SJCRH30 (cell line): ENCODE results near the gene ZNF554. TPM values are rescaled to one million over a fixed set of nuclear protein-coding genes. Genes with fewer than 3 reads are reported as not detected.
"Not testable (repeated sequence)": the region's sequence is repeated elsewhere in the genome, so short reads cannot be mapped to it uniquely, and the experiment has no call there.

ENCODE experiments used
- DNase-seq, 2 experiments: peaks; one replicate each; pipeline ENCODE4 v3.0.0-alpha.2; 2015 to 2020
- H3K27ac ChIP-seq: fragments of 250-450 bp; sonication (Bioruptor Pico); 2 replicates; pipeline ENCODE4 v1.5.1; 2020; ENCODE audit warnings: mild to moderate bottlenecking, moderate library complexity
- H3K27me3 ChIP-seq: fragments of 250-450 bp; sonication (Bioruptor Pico); 2 replicates; pipeline ENCODE4 v1.5.1; 2020; ENCODE audit warnings: mild to moderate bottlenecking, moderate library complexity
- H3K36me3 ChIP-seq: fragments of 250-450 bp; sonication (Bioruptor Pico); 2 replicates; pipeline ENCODE4 v1.5.1; 2020; ENCODE audit warnings: mild to moderate bottlenecking, moderate library complexity
- H3K4me1 ChIP-seq: fragments of 250-450 bp; sonication (Bioruptor Pico); 2 replicates; pipeline ENCODE4 v1.5.1; 2020; ENCODE audit warnings: mild to moderate bottlenecking, moderate library complexity
- H3K4me3 ChIP-seq: fragments of 250-450 bp; sonication (Bioruptor Pico); 2 replicates; pipeline ENCODE4 v1.5.1; 2020; ENCODE audit warnings: mild to moderate bottlenecking, moderate library complexity
- H3K9me3 ChIP-seq: fragments of 250-450 bp; sonication (Bioruptor Pico); replicated peaks from 2 replicates; pipeline ENCODE4 v1.5.1; 2020; ENCODE audit warnings: mild to moderate bottlenecking, moderate library complexity
- total RNA-seq: library from RNA; depleted of rRNA; stranded (reverse); fragments of >200 nt; shearing (Covaris generic); gene quantifications from 2 replicates; pipeline ENCODE4 v1.2.3, GENCODE V29; 2014

ZNF554 gene
- total RNA-seq, 1 experiment from 2014 or later = 1.6 TPM

DNA sequence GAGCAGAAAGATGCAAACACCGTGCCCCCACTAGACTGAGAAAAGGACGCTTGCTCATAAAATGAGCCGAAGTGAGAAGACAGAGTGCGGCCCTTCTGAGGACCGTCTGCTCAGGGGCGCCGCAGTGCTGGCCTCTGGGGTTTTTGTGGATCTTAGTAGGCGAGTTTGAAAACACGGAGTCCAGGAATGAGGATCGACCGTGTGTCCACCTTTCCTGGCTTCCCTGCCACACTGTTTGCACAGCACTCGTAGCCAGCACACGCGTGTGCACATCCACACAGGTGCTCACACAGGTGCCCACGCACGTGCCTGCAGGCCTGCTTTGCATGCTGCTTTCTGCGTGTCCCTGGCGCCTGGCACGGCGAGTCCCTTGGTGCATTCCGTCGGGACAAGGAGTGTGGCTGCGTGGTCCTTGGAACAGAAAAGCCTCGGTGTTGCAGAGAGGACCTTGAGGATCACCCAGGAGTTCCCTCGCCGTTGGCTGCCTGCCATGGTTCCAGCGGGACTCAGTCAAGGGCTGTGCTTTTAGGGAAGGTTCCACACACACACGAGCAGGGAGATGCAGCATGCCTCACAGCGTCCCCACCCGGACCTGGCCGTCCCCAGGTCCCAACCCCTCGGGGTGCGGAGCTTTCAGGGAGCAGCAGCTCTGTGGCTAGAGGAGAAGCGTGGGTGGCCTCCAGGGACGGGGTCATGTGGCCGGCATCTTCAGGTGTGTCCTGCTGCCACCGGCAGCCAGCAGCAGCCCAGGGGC lies 10.1 kb upstream of the ZNF554 start:
- no peak overlapping the region for H3K27ac ChIP-seq
- no peaks in the 10 kb centered on the region for H3K9me3 ChIP-seq
- H3K27me3 ChIP-seq = no peaks in the 10 kb centered on the region
- H3K36me3 ChIP-seq = peaks cover 54% of the 10 kb centered on the region
- DNase-seq = no peak
- no peak overlapping the region for H3K4me3 ChIP-seq
- H3K4me1 ChIP-seq = no peaks in the 10 kb centered on the region

DNA sequence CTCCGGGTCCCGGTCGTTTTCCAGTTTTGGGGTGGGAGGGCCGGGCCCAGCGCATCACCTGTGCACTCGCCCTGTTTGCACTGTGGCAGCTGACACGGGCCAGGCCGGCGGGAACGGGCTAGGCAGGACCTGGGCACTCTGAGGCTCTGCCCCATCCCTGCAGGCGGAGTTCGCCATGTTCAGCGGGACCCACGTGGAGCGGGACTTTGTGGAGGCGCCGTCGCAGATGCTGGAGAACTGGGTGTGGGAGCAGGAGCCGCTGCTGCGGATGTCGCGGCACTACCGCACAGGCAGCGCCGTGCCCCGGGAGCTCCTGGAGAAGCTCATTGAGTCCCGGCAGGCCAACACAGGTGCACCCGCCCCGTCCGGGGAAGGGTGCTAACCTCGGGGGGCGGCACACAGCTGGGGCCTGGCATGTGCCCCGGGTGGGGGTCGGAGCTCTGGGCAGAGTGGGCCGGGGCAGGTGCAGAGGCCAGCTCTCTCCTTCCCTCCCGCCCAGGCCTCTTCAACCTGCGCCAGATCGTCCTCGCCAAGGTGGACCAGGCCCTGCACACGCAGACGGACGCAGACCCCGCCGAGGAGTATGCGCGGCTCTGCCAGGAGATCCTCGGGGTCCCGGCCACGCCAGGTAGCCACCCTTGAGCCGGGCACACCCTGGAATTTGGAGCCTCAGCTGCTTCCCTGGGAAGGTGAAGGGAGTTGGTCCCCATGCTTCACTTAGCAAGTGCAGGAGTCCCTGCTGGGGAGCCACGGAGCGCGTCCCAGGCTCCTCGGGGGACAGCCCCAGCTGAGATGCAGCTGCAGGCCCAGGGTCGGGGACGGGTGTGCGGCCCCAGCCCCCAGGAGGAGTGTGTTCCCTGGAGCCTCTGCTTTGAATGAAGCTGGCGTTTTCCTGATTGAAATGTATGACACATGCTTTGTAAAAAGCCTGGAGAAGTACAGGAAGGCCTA lies 9.3 kb upstream of the ZNF554 start:
- no peak for DNase-seq
- peaks cover 46% of the 10 kb centered on the region for H3K36me3 ChIP-seq

DNA sequence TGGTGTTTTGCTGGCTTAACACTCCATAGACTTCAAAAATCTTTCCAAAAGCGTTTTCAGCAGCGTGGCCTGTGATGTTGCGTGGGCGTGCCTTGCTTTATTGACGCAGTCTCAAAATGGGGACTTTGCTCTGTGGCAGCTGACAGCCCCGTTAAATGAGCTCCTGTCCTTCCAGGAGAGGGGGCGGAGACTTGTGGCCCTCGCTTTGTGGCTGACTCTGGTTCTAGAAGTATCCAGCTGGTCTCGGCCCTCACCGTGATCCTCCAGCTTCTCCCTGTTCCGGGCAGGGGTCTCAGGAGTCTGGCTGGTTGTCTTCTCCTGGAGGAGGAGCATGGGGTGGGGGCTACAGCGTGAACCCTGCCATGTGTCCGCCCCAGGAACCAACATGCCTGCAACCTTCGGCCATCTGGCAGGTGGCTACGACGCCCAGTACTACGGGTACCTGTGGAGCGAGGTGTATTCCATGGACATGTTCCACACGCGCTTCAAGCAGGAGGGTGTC lies 8.4 kb upstream of the ZNF554 start:
- DNase-seq = no peak
- Histone ChIP-seq H3K4me3 (no peak overlapping the region), H3K27me3 (no peaks in the 10 kb centered on the region), H3K27ac (no peak overlapping the region), H3K4me1 (no peaks in the 10 kb centered on the region), H3K36me3 (peaks cover 41% of the 10 kb centered on the region), H3K9me3 (no peaks in the 10 kb centered on the region)

More for the DNA sequence above, 9.3 kb upstream of the ZNF554 start:
- Histone ChIP-seq H3K27me3 (no peaks in the 10 kb centered on the region), H3K4me1 (no peaks in the 10 kb centered on the region), H3K4me3 (no peak overlapping the region), H3K9me3 (no peaks in the 10 kb centered on the region), H3K27ac (no peak overlapping the region)

GRCh38 chr19:2811735-2812413 lies 7.8 kb upstream of the ZNF554 start:
- H3K9me3 ChIP-seq = no peaks in the 10 kb centered on the region
- no peak overlapping the region for H3K27ac ChIP-seq
- no peak for DNase-seq
- H3K36me3 ChIP-seq = peaks cover 36% of the 10 kb centered on the region
- no peaks in the 10 kb centered on the region for H3K27me3 ChIP-seq
- H3K4me3 ChIP-seq = no peak overlapping the region
- no peaks in the 10 kb centered on the region for H3K4me1 ChIP-seq

GRCh38 chr19:2812414-2813234 lies 7.0 kb upstream of the ZNF554 start:
- H3K27me3 ChIP-seq = no peaks in the 10 kb centered on the region
- H3K9me3 ChIP-seq = no peaks in the 10 kb centered on the region
- no peak overlapping the region for H3K27ac ChIP-seq
- peaks cover 31% of the 10 kb centered on the region for H3K36me3 ChIP-seq
- H3K4me3 ChIP-seq = no peak overlapping the region
- H3K4me1 ChIP-seq = no peaks in the 10 kb centered on the region
- no peak for DNase-seq

GRCh38 chr19:2813235-2814160 lies 6.2 kb upstream of the ZNF554 start:
- Histone ChIP-seq H3K4me3 (no peak overlapping the region), H3K4me1 (no peaks in the 10 kb centered on the region), H3K27ac (no peak overlapping the region), H3K27me3 (no peaks in the 10 kb centered on the region), H3K36me3 (peaks cover 24% of the 10 kb centered on the region), H3K9me3 (no peaks in the 10 kb centered on the region)
- no peak for DNase-seq

DNA sequence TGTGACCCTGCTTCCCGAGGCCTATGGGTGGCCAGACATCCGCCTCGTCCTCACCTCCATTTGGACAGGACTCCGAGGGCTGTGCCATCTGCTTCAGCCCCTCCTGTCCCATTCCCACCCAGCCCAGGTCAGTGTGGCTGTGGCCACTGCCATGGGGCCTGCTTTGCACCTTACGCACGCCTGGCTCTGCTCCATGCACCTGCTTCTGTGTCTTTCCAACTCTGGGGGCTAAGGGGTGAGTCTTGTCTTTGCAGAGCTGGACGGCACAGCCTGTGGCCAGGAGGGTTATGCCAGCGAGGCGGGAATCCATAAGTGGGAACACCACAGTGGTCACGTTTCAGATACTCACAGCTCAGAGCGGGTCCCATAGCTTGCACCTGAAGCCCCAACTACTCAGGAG lies 5.2 kb upstream of the ZNF554 start:
- Histone ChIP-seq H3K36me3 (peaks cover 15% of the 10 kb centered on the region), H3K27ac (no peak overlapping the region), H3K4me3 (no peak overlapping the region), H3K9me3 (no peaks in the 10 kb centered on the region), H3K27me3 (no peaks in the 10 kb centered on the region), H3K4me1 (no peaks in the 10 kb centered on the region)
- DNase-seq = no peak

GRCh38 chr19:2815191-2815614 lies 4.5 kb upstream of the ZNF554 start:
- H3K9me3 ChIP-seq = no peaks in the 10 kb centered on the region
- no peak for DNase-seq
- H3K36me3 ChIP-seq = peaks cover 13% of the 10 kb centered on the region
- H3K4me1 ChIP-seq = no peaks in the 10 kb centered on the region
- no peak overlapping the region for H3K27ac ChIP-seq
- no peak overlapping the region for H3K4me3 ChIP-seq
- H3K27me3 ChIP-seq = no peaks in the 10 kb centered on the region

GRCh38 chr19:2815923-2816322 lies 3.7 kb upstream of the ZNF554 start:
- Histone ChIP-seq H3K4me1 (no peaks in the 10 kb centered on the region), H3K27ac (no peak overlapping the region), H3K4me3 (no peak overlapping the region)

GRCh38 chr19:2816641-2817040 lies 3.0 kb upstream of the ZNF554 start:
- DNase-seq = no peak
- Histone ChIP-seq H3K4me3 (no peak overlapping the region), H3K36me3 (peaks cover 9% of the 10 kb centered on the region), H3K27me3 (no peaks in the 10 kb centered on the region), H3K27ac (no peak overlapping the region), H3K9me3 (no peaks in the 10 kb centered on the region), H3K4me1 (no peaks in the 10 kb centered on the region)

More at GRCh38 chr19:2815923-2816322, 3.7 kb upstream of the ZNF554 start:
- Histone ChIP-seq H3K27me3 (no peaks in the 10 kb centered on the region), H3K36me3 (peaks cover 13% of the 10 kb centered on the region), H3K9me3 (no peaks in the 10 kb centered on the region)
- DNase-seq = no peak

- not testable (repeated sequence) for H3K36me3 ChIP-seq, H3K4me1 ChIP-seq, H3K27ac ChIP-seq, DNase-seq, H3K4me3 ChIP-seq, H3K27me3 ChIP-seq, H3K9me3 ChIP-seq
Observed at GRCh38 chr19:2817237-2817829, 2.3 kb upstream of the ZNF554 start.

GRCh38 chr19:2820112-2820702 lies 539 bp downstream of the ZNF554 start:
- peak in 1 of 2 experiments; percentile 28 for DNase-seq
- H3K27me3 ChIP-seq = no peaks in the 10 kb centered on the region
- H3K4me1 ChIP-seq = no peaks in the 10 kb centered on the region
- H3K27ac ChIP-seq = no peak overlapping the region
- H3K36me3 ChIP-seq = no peaks in the 10 kb centered on the region
- peak overlapping the region; percentile 66 for H3K4me3 ChIP-seq
- no peaks in the 10 kb centered on the region for H3K9me3 ChIP-seq
